GM12801 (cell line): ENCODE measurements around the gene TMPRSS11B.

Source experiments
- TF ChIP-seq, protein P1 (sequence below): IDR thresholded peaks from one replicate; pipeline ENCODE4 v1.5.1; 2011; ENCODE audit warnings: control low read depth; ENCODE audit not compliant: insufficient read length; ENCODE audit errors: extremely low read depth

The TMPRSS11B gene, protein sequence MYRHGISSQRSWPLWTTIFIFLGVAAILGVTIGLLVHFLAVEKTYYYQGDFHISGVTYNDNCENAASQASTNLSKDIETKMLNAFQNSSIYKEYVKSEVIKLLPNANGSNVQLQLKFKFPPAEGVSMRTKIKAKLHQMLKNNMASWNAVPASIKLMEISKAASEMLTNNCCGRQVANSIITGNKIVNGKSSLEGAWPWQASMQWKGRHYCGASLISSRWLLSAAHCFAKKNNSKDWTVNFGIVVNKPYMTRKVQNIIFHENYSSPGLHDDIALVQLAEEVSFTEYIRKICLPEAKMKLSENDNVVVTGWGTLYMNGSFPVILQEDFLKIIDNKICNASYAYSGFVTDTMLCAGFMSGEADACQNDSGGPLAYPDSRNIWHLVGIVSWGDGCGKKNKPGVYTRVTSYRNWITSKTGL

DNA sequence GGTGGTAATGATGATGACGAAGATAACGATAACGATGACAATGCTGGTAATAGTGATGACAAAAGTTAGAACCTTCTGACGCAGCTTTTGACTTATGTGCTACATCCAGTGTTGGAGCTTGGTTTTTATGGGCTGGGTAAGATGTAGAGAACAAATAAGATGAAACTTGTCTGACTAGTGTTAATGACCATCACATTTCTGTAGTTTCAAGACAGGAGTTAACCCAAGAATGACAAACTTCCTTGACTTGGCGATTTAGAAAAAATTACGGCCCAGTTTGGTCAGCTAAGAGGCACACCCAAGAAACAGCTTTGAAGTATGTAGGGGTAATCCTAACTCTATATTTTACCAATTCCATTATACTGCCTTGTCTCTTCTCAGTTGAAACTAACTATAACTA is at the start of gene TMPRSS11B:
TSS of gene TMPRSS11B (minus strand) at position 101 of the 400 bp plus-strand sequence. CDS start 136 bp downstream, outside the sequence.
- TF ChIP-seq, protein P1, sequence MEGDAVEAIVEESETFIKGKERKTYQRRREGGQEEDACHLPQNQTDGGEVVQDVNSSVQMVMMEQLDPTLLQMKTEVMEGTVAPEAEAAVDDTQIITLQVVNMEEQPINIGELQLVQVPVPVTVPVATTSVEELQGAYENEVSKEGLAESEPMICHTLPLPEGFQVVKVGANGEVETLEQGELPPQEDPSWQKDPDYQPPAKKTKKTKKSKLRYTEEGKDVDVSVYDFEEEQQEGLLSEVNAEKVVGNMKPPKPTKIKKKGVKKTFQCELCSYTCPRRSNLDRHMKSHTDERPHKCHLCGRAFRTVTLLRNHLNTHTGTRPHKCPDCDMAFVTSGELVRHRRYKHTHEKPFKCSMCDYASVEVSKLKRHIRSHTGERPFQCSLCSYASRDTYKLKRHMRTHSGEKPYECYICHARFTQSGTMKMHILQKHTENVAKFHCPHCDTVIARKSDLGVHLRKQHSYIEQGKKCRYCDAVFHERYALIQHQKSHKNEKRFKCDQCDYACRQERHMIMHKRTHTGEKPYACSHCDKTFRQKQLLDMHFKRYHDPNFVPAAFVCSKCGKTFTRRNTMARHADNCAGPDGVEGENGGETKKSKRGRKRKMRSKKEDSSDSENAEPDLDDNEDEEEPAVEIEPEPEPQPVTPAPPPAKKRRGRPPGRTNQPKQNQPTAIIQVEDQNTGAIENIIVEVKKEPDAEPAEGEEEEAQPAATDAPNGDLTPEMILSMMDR = no peak

DNA sequence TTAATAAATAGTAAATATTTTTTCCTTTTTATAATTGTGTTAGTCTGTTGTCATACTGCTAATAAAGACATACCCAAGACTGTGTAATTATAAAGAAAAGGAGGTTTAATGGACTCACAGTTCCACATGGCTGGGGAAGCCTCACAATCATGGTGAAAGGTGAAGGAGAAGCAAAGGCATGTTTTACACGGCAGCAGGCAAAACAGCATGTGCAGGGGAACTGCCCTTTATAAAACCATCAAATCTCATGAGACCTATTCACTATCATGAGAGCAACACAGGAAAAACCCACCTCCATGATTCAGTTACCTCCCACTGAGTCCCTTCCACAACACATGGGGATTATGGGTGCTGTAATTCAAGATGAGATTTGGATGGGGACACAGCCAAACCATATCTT is 45.8 kb upstream of the TMPRSS11B start:
- TF ChIP-seq, protein P1 = no peak

DNA sequence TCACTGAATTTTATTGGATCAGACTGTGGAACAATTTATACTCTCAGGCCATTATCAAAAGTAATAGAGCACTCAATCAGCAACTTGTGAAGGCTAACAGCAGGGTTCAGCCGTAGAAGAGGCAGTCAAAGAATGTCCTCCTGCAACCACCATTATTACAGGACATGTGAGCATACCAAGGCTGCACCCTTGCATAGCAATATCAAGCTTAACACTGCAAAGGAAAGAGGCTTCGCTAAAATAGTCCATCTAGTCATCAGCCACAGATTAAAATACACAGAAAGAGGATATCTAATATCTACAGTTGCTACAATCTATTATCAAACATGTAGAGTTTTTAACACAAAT is 42.9 kb upstream of the TMPRSS11B start:
- TF ChIP-seq, protein P1 = no peak

DNA sequence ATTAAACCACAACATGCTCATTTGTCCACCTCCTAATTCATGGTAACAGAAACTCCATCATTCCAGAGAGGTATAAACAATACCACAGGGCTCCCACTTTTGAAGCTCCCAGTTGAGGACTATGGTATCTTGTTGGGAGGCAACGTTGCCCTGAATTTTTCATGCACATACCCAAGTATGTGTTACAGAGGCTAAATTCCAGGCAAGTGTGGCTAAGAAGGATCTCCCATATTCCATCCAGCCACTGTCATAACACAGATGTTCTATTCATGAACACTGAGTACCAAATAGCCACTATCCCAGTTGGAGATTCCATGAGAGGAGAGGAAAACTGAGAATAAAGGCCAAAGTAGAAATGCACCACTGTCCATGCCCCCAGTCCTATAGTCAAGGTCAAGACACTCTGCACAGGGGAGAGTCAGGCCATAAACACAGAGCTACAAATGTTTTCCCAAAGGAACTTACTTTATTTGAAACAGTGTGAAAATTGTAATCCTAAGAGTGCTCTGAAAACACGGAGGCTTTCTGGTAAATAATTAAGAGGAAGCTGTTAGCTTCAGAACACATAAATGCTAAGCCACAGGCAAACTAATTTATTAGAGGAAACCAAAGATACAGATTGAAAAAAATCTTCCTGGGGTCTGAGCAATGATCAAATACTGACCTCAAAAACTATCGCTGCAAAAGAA is 42.4 kb upstream of the TMPRSS11B start:
- TF ChIP-seq, protein P1 = no peak

DNA sequence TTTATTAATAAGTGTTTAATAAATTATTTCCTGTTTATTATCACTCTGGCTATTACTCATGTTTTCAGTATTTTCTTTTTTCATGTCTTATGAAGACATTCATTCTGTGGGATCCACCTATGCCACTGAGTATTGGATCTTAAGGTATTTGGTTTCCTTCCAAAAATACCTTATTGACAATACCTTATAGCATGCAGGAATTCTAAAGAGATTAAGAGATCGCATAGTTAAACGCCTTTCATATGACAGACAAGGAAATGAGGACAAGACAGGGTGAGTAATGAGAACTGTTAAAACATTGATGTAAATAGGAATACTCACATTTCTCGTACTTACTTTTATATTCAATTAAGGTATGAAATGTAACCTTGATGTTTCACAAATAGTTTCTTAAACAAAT is 38.2 kb upstream of the TMPRSS11B start:
- TF ChIP-seq, protein P1 = no peak

DNA sequence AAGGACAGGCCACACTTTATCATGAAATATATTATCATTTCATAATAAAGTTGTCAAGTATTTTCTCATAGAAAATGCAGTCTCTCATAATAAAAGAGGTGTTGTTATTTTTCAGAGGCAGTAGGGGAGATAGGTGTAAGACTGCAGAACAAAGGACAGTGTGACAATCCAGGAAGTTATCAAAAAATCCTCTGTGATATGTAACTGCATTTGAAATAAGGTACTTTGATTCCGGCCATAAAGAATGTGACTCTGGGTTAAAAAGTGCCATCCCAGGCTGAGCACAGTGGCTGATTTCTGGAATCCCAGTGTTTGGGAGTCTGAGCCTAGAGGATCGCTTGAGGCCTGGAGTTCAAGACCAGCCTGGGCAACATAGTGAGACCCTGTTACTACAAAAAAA is 37.6 kb upstream of the TMPRSS11B start:
- TF ChIP-seq, protein P1 = no peak

DNA sequence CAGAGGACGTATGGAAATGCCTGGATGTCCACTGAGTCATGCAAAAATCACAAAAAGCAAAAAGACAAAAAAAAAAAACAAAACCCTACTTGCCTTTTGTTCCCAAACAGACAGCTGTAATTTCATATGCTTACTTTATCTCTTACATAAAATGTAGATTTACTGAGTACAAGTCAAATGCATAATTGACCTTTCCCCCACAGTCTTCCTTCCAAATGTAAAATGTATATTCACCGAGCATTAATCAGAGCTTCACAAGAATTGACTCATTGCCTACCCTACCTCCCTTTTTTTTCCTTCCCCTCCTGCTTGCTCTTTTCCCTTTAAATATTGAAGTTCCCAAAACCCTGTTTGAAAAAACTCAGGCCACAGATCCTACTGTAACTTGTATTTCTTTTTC is 32.5 kb upstream of the TMPRSS11B start:
- TF ChIP-seq, protein P1 = no peak
